H1 (cell line): Measurements from ENCODE around the gene CMBL.

ENCODE experiments used
- POLR2AphosphoS5 ChIP-seq: IDR thresholded peaks from 2 replicates; pipeline ENCODE4 v1.6.1; 2011; ENCODE audit warnings: low read depth, low read length
- RFX5 ChIP-seq: IDR thresholded peaks from 2 replicates; pipeline ENCODE4 v1.6.1; 2011; ENCODE audit warnings: low read depth, low read length, improper control_type of control experiment, borderline replicate concordance
- RNF2 ChIP-seq: fragments of 200-900, 300-1000 bp; sonication (generic); IDR thresholded peaks from 2 replicates; pipeline ENCODE4 v1.7.1; 2016; ENCODE audit warnings: borderline replicate concordance, low read depth, mild to moderate bottlenecking, antibody characterized with exemption, low read length; ENCODE audit not compliant: poor library complexity, severe bottlenecking; ENCODE audit errors: missing control alignments
- TF ChIP-seq, protein P1 (sequence below), 3 experiments: IDR thresholded peaks; 1 replicate in 2 of 3; 2 replicates in 1 of 3; pipeline versions ENCODE4 v1.5.1 to v1.6.1; 2011; ENCODE audit warnings: low read length in 3 of 3, mild to moderate bottlenecking in 3 of 3, inconsistent platforms in 2 of 3, low read depth in 1 of 3, moderate library complexity in 1 of 3; ENCODE audit not compliant: insufficient read depth in 1 of 3; ENCODE audit errors: control extremely low read depth in 1 of 3

DNA sequence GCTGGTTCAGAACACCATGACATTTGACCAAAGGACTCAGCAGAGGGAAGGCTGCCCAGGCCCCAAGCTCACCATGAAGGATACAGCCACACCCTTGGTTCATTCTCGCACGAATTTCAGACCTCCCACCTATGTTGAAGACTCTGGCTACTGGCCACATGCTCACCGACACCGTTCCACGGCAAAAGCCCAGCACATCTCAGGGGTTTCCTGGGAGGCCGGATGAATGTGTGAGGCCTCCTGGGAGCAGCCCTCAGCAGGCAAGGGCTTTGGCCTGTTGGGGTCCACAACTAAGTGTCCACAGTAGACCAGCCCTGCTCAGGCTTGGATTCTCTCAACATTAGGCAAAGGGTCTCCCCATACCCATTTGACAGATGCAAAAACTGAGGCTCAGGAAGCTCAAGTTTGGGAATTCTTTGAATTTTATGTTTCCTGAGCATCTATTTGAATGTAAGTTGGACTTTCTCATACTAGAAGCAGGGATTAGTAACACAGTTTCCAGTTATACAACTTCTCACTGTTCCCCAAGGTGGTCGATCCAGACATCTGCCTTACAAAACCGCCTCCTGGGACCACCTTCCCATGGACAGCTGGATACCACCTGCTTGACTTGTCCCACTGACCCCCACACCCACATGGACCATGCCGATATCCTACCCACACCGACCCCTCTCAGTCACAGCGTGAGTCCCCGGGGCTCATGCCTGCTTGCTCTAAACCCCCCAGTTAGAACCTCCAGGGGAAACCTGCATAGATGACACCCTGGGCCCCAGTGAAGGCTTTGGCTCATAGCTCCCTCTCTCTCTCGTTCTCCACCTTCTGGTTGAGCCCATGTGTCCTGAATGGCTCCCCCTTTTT is 29.7 kb downstream of the CMBL start:
- TF ChIP-seq, protein P1, sequence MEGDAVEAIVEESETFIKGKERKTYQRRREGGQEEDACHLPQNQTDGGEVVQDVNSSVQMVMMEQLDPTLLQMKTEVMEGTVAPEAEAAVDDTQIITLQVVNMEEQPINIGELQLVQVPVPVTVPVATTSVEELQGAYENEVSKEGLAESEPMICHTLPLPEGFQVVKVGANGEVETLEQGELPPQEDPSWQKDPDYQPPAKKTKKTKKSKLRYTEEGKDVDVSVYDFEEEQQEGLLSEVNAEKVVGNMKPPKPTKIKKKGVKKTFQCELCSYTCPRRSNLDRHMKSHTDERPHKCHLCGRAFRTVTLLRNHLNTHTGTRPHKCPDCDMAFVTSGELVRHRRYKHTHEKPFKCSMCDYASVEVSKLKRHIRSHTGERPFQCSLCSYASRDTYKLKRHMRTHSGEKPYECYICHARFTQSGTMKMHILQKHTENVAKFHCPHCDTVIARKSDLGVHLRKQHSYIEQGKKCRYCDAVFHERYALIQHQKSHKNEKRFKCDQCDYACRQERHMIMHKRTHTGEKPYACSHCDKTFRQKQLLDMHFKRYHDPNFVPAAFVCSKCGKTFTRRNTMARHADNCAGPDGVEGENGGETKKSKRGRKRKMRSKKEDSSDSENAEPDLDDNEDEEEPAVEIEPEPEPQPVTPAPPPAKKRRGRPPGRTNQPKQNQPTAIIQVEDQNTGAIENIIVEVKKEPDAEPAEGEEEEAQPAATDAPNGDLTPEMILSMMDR (IDR thresholded peaks at IDR 0.05; ENCODE audit: control extremely low read depth in 1 of 3, insufficient read depth in 1 of 3, low read depth in 1 of 3, low read length in 3 of 3), result no peak
- TF ChIP-seq RFX5 (no peak), RNF2 (no peak), POLR2AphosphoS5 (no peak)
